OCI-LY3 (cell line): ENCODE results near the gene TAF1B.

Experiments used
- H2AFZ ChIP-seq: fragments of 200-600, 300-600 bp; shearing (Covaris generic); 2 replicates; pipeline ENCODE4 v1.6.0; 2014; ENCODE audit warnings: antibody characterized with exemption, low read depth, low read length
- H3K27ac ChIP-seq: fragments of 200-600, 300-600 bp; sonication (generic); 2 replicates; pipeline ENCODE4 v1.5.1; 2014; ENCODE audit warnings: mild to moderate bottlenecking, low read length, moderate library complexity, mixed read lengths
- H3K27me3 ChIP-seq: fragments of 200-600, 300-600 bp; sonication (generic); 2 replicates; pipeline ENCODE4 v1.6.1; 2014; ENCODE audit warnings: low read depth, low read length, mixed read lengths
- H3K36me3 ChIP-seq: fragments of 200-600, 300-600 bp; sonication (generic); replicated peaks from 2 replicates; pipeline ENCODE3; 2014; ENCODE audit warnings: low read depth, low read length, mixed read lengths
- H3K4me1 ChIP-seq: fragments of 300-600, 200-600 bp; sonication (generic); 2 replicates; pipeline ENCODE4 v1.6.1; 2014; ENCODE audit warnings: low read length, mixed read lengths
- H3K4me2 ChIP-seq: fragments of 200-600, 300-600 bp; sonication (generic); 2 replicates; pipeline ENCODE4 v1.6.1; 2014; ENCODE audit warnings: low read length, mixed read lengths
- H3K4me3 ChIP-seq: fragments of 300-600, 200-600 bp; sonication (generic); 2 replicates; pipeline ENCODE4 v1.5.1; 2014; ENCODE audit warnings: antibody characterized with exemption, mild to moderate bottlenecking, low read length, moderate library complexity
- H3K79me2 ChIP-seq: fragments of 300-600, 200-600 bp; shearing (Covaris generic); 2 replicates; pipeline ENCODE4 v1.6.1; 2014; ENCODE audit warnings: mild to moderate bottlenecking, low read length, mixed read lengths
- H3K9ac ChIP-seq: fragments of 300-600, 200-600 bp; shearing (Covaris generic); 2 replicates; pipeline ENCODE4 v1.6.0; 2014; ENCODE audit warnings: mild to moderate bottlenecking, low read length, moderate library complexity
- H3K9me3 ChIP-seq: fragments of 200-600, 300-600 bp; shearing (Covaris generic); 2 replicates; pipeline ENCODE4 v1.6.1; 2014; ENCODE audit warnings: low read length, mixed read lengths; ENCODE audit not compliant: insufficient read depth
- H4K20me1 ChIP-seq: fragments of 200-600, 300-600 bp; sonication (generic); 2 replicates; pipeline ENCODE4 v1.6.1; 2016; ENCODE audit warnings: low read length, mixed read lengths; ENCODE audit not compliant: insufficient read depth
- EZH2phosphoT487 ChIP-seq: fragments of 200-600 bp; shearing (Covaris generic); IDR thresholded peaks from 2 replicates; pipeline ENCODE4 v1.6.1; 2018; ENCODE audit warnings: antibody characterized with exemption, mixed run types, low read depth
- TF ChIP-seq, protein P1 (sequence below): fragments of 200-600, 300-600 bp; sonication (generic); IDR thresholded peaks from 2 replicates; pipeline ENCODE4 v1.5.1; 2014; ENCODE audit warnings: antibody characterized with exemption, low read length, low read depth

TAF1B gene

DNA sequence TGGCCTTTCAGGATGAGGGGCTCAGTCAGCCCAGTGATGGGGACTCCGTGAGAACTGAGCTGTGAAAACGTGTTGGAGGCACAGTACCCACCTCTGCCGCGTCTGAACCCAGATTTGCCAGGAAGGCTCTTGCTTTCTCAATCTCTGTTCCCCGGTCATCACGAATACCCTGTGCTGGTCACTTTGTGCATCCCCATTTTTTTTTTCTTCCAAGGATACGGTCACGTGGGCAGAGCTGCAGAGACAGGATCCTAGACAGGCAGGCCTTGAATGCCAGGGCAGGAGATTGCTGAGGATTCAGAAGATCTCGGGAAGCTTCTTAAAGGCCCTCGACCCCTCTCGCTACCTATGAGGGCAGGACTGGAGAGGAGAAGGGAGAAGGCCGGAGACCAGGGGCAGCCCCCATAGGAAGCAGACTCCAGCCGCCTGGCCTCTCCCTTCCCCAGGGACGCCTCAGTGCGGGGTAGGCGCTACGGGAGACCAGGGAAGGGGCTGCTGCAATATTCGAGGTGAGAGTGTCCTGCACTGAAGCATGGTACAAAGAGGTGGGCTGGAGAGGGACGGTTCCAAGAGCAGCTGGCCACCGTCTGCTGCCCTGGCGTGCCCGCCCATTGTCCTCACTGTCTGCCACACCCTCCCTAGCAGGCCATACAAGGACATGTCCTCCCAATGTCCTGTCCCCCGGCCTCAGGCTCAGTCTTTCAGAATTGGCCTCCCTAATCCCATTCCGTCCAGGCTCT is 29.0 kb upstream of the TAF1B start:
- peak overlapping the region; percentile 87 for H2AFZ ChIP-seq
- TF ChIP-seq EZH2phosphoT487 = no peak
- TF ChIP-seq, protein P1, sequence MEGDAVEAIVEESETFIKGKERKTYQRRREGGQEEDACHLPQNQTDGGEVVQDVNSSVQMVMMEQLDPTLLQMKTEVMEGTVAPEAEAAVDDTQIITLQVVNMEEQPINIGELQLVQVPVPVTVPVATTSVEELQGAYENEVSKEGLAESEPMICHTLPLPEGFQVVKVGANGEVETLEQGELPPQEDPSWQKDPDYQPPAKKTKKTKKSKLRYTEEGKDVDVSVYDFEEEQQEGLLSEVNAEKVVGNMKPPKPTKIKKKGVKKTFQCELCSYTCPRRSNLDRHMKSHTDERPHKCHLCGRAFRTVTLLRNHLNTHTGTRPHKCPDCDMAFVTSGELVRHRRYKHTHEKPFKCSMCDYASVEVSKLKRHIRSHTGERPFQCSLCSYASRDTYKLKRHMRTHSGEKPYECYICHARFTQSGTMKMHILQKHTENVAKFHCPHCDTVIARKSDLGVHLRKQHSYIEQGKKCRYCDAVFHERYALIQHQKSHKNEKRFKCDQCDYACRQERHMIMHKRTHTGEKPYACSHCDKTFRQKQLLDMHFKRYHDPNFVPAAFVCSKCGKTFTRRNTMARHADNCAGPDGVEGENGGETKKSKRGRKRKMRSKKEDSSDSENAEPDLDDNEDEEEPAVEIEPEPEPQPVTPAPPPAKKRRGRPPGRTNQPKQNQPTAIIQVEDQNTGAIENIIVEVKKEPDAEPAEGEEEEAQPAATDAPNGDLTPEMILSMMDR = no peak

DNA sequence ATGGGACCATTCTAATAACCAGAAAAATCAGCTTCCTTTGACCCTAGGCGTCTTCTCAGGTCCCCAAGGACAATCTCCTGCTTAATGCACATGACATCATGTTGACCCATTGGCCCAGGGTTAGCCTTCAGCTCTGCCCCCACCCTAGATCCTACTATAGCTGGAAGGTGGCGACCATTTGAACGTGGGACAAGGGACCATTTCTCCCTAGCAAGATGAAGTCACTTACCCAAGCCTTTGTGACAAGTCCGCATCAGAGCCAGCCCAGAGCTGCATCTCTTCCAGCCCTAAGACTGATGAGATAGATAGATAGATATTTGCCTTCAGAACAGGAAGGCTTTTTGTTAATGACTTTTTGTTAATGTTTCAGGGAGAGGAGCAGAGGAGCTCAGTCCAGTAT is 28.2 kb upstream of the TAF1B start:
- peaks cover 16% of the 10 kb centered on the region; the same call in 1 of the 2 replicates for H3K27me3 ChIP-seq
- TF ChIP-seq, protein P1 = no peak
- no peak for TF ChIP-seq EZH2phosphoT487
- H4K20me1 ChIP-seq = no peaks in the 10 kb centered on the region
- H3K36me3 ChIP-seq = no peaks in the 10 kb centered on the region
- no peak overlapping the region for H3K9ac ChIP-seq
- no peaks in the 10 kb centered on the region for H3K79me2 ChIP-seq
- H3K9me3 ChIP-seq = no peaks in the 10 kb centered on the region
- no peak overlapping the region for H3K4me2 ChIP-seq
- H3K4me3 ChIP-seq = no peak overlapping the region
- H2AFZ ChIP-seq = no peak overlapping the region
- no peak overlapping the region for H3K27ac ChIP-seq
- peaks cover 10% of the 10 kb centered on the region for H3K4me1 ChIP-seq

More for the DNA sequence above, 29.0 kb upstream of the TAF1B start:
- Histone ChIP-seq H3K79me2 (no peaks in the 10 kb centered on the region), H3K36me3 (no peaks in the 10 kb centered on the region), H3K27me3 (peaks cover 22% of the 10 kb centered on the region; the same call in 1 of the 2 replicates), H3K9ac (peak overlapping the region; percentile 18; the same call in 1 of the 2 replicates), H3K27ac (no peak overlapping the region), H3K4me2 (peak overlapping the region; percentile 79), H4K20me1 (no peaks in the 10 kb centered on the region), H3K4me3 (peak overlapping the region; percentile 68), H3K9me3 (no peaks in the 10 kb centered on the region), H3K4me1 (peaks cover 10% of the 10 kb centered on the region)

DNA sequence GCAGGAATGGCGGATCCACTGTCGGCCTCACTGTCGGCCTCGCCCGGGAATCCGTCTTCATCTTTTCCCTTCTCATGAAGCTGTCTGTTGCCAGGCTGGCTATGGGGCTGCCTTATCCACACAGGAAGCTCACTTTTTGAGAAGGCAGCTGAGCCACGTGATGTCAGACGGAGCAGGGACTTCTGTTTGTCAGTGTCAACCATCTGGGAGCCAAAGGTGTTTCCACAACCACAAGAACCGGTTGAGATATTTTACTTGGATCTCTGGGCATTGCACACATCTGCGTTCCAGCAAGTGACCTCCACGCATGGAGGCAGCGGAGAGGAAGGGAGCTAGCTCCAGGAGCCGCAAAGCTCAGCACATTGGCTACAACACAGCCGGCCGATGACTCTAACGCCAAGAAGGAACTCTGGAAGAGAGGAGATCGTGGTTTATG is 27.4 kb upstream of the TAF1B start:
- H3K27me3 ChIP-seq = peaks cover 15% of the 10 kb centered on the region; the same call in 1 of the 2 replicates
- no peaks in the 10 kb centered on the region for H3K36me3 ChIP-seq
- H3K4me2 ChIP-seq = no peak overlapping the region
- H3K9ac ChIP-seq = no peak overlapping the region
- H2AFZ ChIP-seq = no peak overlapping the region
- peaks cover 10% of the 10 kb centered on the region for H3K4me1 ChIP-seq
- TF ChIP-seq EZH2phosphoT487 = no peak
- TF ChIP-seq, protein P1 = no peak
- no peaks in the 10 kb centered on the region for H3K79me2 ChIP-seq
- H3K4me3 ChIP-seq = no peak overlapping the region
- no peaks in the 10 kb centered on the region for H3K9me3 ChIP-seq
- H4K20me1 ChIP-seq = no peaks in the 10 kb centered on the region
- no peak overlapping the region for H3K27ac ChIP-seq

DNA sequence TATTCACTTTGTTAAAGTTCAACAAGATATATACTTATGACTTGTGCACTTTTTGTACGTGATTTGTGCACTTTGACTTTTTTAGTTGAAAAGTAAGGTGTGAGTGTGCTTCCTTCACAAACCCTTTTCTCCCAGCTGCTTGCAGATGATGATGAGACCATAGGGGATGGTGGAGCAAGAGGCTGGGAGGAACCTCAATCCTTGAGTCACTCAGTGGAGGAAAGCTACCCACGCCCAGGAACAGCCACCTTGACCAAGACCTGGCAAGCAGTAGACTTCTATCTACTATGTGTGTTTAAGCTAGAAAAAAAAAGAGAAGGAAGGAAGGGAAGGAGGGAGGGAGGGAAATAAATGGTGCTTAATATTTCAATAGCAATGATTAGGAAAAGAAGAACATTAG is 25.2 kb upstream of the TAF1B start:
- no peaks in the 10 kb centered on the region for H3K9me3 ChIP-seq
- H2AFZ ChIP-seq = no peak overlapping the region
- peaks cover 10% of the 10 kb centered on the region for H3K4me1 ChIP-seq
- H3K79me2 ChIP-seq = no peaks in the 10 kb centered on the region
- no peaks in the 10 kb centered on the region for H4K20me1 ChIP-seq
- no peaks in the 10 kb centered on the region for H3K36me3 ChIP-seq
- H3K27ac ChIP-seq = no peak overlapping the region
- H3K27me3 ChIP-seq = peaks cover 15% of the 10 kb centered on the region; the same call in 1 of the 2 replicates
- TF ChIP-seq, protein P1 = no peak
- TF ChIP-seq EZH2phosphoT487 = no peak
- no peak overlapping the region for H3K9ac ChIP-seq
- no peak overlapping the region for H3K4me2 ChIP-seq
- no peak overlapping the region for H3K4me3 ChIP-seq
